H1 (cell line): ENCODE measurements around the gene UCMA. TPM values are rescaled to one million over a fixed set of nuclear protein-coding genes. Genes with fewer than 3 reads are reported as not detected.

ENCODE experiments used
- CTCF ChIA-PET: fragments of 300-600 bp; sonication (Branson Sonifier 250); formaldehyde crosslinking; loops from one replicate; lab custom pipeline; 2021; ENCODE audit not compliant: partially characterized antibody; lab: Charles Lee
- POLR2A ChIA-PET: fragments of 300-600 bp; sonication (Branson Sonifier 250); formaldehyde crosslinking; loops from one replicate; lab custom pipeline; 2021; ENCODE audit warnings: inconsistent platforms; ENCODE audit not compliant: partially characterized antibody; lab: Charles Lee
- DNase-seq, 2 experiments: peaks; one replicate each; pipeline versions ENCODE4 v3.0.0 to v3.0.0-alpha.2; 2010 to 2022; ENCODE audit warnings: low spot score in 2 of 2, low read depth in 1 of 2, mixed read lengths in 1 of 2
- FAIRE-seq: peaks from 2 replicates; lab custom pipeline; 2011; peaks lifted over from hg19 to GRCh38; lab: Jason Lieb, UNC
- H2AFZ ChIP-seq: 2 replicates; pipeline ENCODE4 v1.8.1; 2012; ENCODE audit warnings: low read length, inconsistent platforms
- H2AK5ac ChIP-seq: 2 replicates; pipeline ENCODE4 v1.6.1; 2013; ENCODE audit warnings: low read depth, low read length
- H2BK120ac ChIP-seq: replicated peaks from 2 replicates; pipeline ENCODE3; 2013; ENCODE audit warnings: low read depth, low read length, inconsistent platforms
- H2BK12ac ChIP-seq: 2 replicates; pipeline ENCODE4 v1.6.1; 2013; ENCODE audit warnings: low read depth, low read length
- H2BK15ac ChIP-seq: 2 replicates; pipeline ENCODE4 v1.6.1; 2013; ENCODE audit warnings: low read length
- H2BK20ac ChIP-seq: 2 replicates; pipeline ENCODE4 v1.6.1; 2013; ENCODE audit warnings: low read length
- H2BK5ac ChIP-seq: 2 replicates; pipeline ENCODE4 v1.6.1; 2013; ENCODE audit warnings: low read depth, low read length
- H3K14ac ChIP-seq: 2 replicates; pipeline ENCODE4 v1.6.1; 2013; ENCODE audit warnings: inconsistent platforms; ENCODE audit not compliant: insufficient read length
- H3K18ac ChIP-seq: 2 replicates; pipeline ENCODE4 v1.6.1; 2013; ENCODE audit warnings: low read length; ENCODE audit errors: extremely low read depth
- H3K23ac ChIP-seq: 2 replicates; pipeline ENCODE4 v1.6.1; 2013; ENCODE audit warnings: inconsistent platforms; ENCODE audit not compliant: insufficient read length
- H3K23me2 ChIP-seq: 2 replicates; pipeline ENCODE4 v1.6.1; 2013; ENCODE audit warnings: low read depth, low read length
- H3K27ac ChIP-seq: 2 replicates; pipeline ENCODE4 v1.6.1; 2011; ENCODE audit warnings: low read depth, low read length, inconsistent platforms
- H3K27me3 ChIP-seq, 4 experiments: replicated peaks in 1 of 4; 1 replicate in 1 of 4; 2 replicates in 3 of 4; pipeline versions ENCODE4 v1.6.1 to v1.8.1; 2011 to 2013; ENCODE audit warnings: low read length in 3 of 4, mild to moderate bottlenecking in 3 of 4, inconsistent platforms in 2 of 4, mixed read lengths in 2 of 4, moderate library complexity in 1 of 4; ENCODE audit not compliant: control insufficient read depth in 3 of 4, insufficient read depth in 3 of 4; ENCODE audit errors: extremely low read depth in 1 of 4
- H3K36me3 ChIP-seq, 4 experiments: 2 replicates each; pipeline versions ENCODE4 v1.6.1 to v1.8.1; 2011 to 2013; ENCODE audit warnings: mild to moderate bottlenecking in 4 of 4, low read length in 3 of 4, moderate library complexity in 2 of 4, control low read depth in 1 of 4, inconsistent platforms in 1 of 4; ENCODE audit not compliant: insufficient read depth in 4 of 4, control insufficient read depth in 2 of 4
- H3K4ac ChIP-seq: replicated peaks from 2 replicates; pipeline ENCODE3; 2013; ENCODE audit warnings: low read length, low read depth, mixed read lengths, inconsistent platforms; ENCODE audit not compliant: insufficient read length
- H3K4me1 ChIP-seq, 4 experiments: replicated peaks in 1 of 4; 1 replicate in 1 of 4; 2 replicates in 3 of 4; pipeline versions ENCODE4 v1.6.1 to v1.8.1; 2011 to 2013; ENCODE audit warnings: low read length in 3 of 4, inconsistent platforms in 2 of 4, mixed read lengths in 1 of 4; ENCODE audit not compliant: insufficient read depth in 4 of 4, control insufficient read depth in 3 of 4
- H3K4me2 ChIP-seq, 2 experiments: 2 replicates each; pipeline versions ENCODE4 v1.6.1 to v1.8.1; 2011 to 2013; ENCODE audit warnings: low read depth in 2 of 2, low read length in 2 of 2, control low read depth in 1 of 2, inconsistent platforms in 1 of 2, mild to moderate bottlenecking in 1 of 2; ENCODE audit not compliant: insufficient read depth in 1 of 2
- H3K4me3 ChIP-seq, 4 experiments: fragments of 200-600, 300-600 bp in 1 of 4; sonication (generic), shearing (Covaris generic), sonication (Bioruptor Twin) in 1 of 4; 2 replicates each; pipeline versions ENCODE4 v1.5.1 to v1.8.1; 2011 to 2016; ENCODE audit warnings: low read length in 4 of 4, low read depth in 3 of 4, control low read depth in 2 of 4, inconsistent platforms in 2 of 4, mild to moderate bottlenecking in 2 of 4, mixed read lengths in 1 of 4, moderate library complexity in 1 of 4; ENCODE audit not compliant: insufficient read depth in 2 of 4; ENCODE audit errors: extremely low read depth in 1 of 4
- H3K56ac ChIP-seq: replicated peaks from 2 replicates; pipeline ENCODE3; 2013; ENCODE audit warnings: low read depth, mild to moderate bottlenecking, mixed read lengths, low read length, inconsistent platforms; ENCODE audit not compliant: insufficient read length
- H3K79me1 ChIP-seq: 2 replicates; pipeline ENCODE4 v1.6.1; 2013; ENCODE audit warnings: low read depth, low read length, control low read depth
- H3K79me2 ChIP-seq, 2 experiments: 2 replicates each; pipeline versions ENCODE4 v1.6.1 to v1.8.1; 2012 to 2013; ENCODE audit warnings: low read length in 2 of 2, mild to moderate bottlenecking in 2 of 2, inconsistent platforms in 1 of 2; ENCODE audit not compliant: insufficient read depth in 2 of 2, control insufficient read depth in 1 of 2
- H3K9ac ChIP-seq, 4 experiments: replicated peaks in 1 of 4; 1 replicate in 1 of 4; 2 replicates in 3 of 4; pipeline versions ENCODE4 v1.6.1 to v1.8.1; 2011 to 2013; ENCODE audit warnings: low read depth in 3 of 4, low read length in 3 of 4, control low read depth in 2 of 4, mild to moderate bottlenecking in 2 of 4, moderate library complexity in 2 of 4, inconsistent platforms in 1 of 4; ENCODE audit errors: extremely low read depth in 1 of 4
- H3K9me3 ChIP-seq, 2 experiments: 2 replicates each; pipeline versions ENCODE4 v1.6.1 to v1.8.1; 2012 to 2013; ENCODE audit warnings: mild to moderate bottlenecking in 2 of 2, moderate library complexity in 2 of 2, control low read depth in 1 of 2, inconsistent platforms in 1 of 2, low read depth in 1 of 2, low read length in 1 of 2, mixed read lengths in 1 of 2; ENCODE audit not compliant: insufficient read depth in 2 of 2
- H4K20me1 ChIP-seq, 2 experiments: replicated peaks in 1 of 2; 2 replicates each; pipeline versions ENCODE3 to v1.8.1; 2011 to 2013; ENCODE audit warnings: inconsistent platforms in 2 of 2, low read length in 2 of 2, mild to moderate bottlenecking in 1 of 2; ENCODE audit not compliant: insufficient read depth in 2 of 2, control insufficient read depth in 1 of 2
- H4K5ac ChIP-seq: 2 replicates; pipeline ENCODE4 v1.6.1; 2013; ENCODE audit warnings: low read length, low read depth, mixed read lengths, inconsistent platforms; ENCODE audit not compliant: insufficient read length
- H4K8ac ChIP-seq: 2 replicates; pipeline ENCODE4 v1.8.0; 2013; ENCODE audit warnings: mild to moderate bottlenecking, moderate library complexity, low read length, inconsistent platforms; ENCODE audit not compliant: insufficient read depth; ENCODE audit errors: extremely low read depth
- H4K91ac ChIP-seq: replicated peaks from 2 replicates; pipeline ENCODE3; 2013; ENCODE audit warnings: low read length, mixed read lengths, inconsistent platforms; ENCODE audit not compliant: insufficient read length
- SAP30 ChIP-seq: fragments of 300-600 bp; sonication (generic); IDR thresholded peaks from 2 replicates; pipeline ENCODE4 v1.7.1; 2012; ENCODE audit warnings: low read length, moderate library complexity, mild to moderate bottlenecking, inconsistent platforms; ENCODE audit not compliant: insufficient read depth, insufficient replicate concordance
- SRF ChIP-seq: IDR thresholded peaks from 2 replicates; pipeline ENCODE4 v1.6.1; 2011; ENCODE audit warnings: mild to moderate bottlenecking, low read depth, low read length, moderate library complexity
- WGBS, 2 experiments: shearing (Covaris generic) in 1 of 2; methylation state at CpG; one replicate each; pipeline versions ENCODE4 v1.1.6 to v1.1.7; 2013 to 2015; ENCODE audit warnings: low lambda C conversion rate in 2 of 2, mixed read lengths in 2 of 2, inconsistent platforms in 1 of 2, low coverage in 1 of 2, missing lambda C conversion rate in 1 of 2; ENCODE audit not compliant: insufficient replicate concordance in 2 of 2, insufficient coverage in 1 of 2, insufficient read length in 1 of 2; ENCODE audit errors: extremely low coverage in 1 of 2, missing lambda C conversion rate in 1 of 2; 5-methylcytosine and 5-hydroxymethylcytosine counted together
- polyA plus RNA-seq, 7 experiments: library from polyadenylated mRNA; depleted of rRNA in 3 of 7; stranded (reverse) in 5 of 7; unstranded in 2 of 7; fragments of >200 nt in 5 of 7; fragments of 200-250 nt in 2 of 7; gene quantifications; 1 replicate in 5 of 7; 2 replicates in 1 of 7; 4 replicates in 1 of 7; pipeline versions ENCODE4 v1.2.1 to v1.2.3, GENCODE V29; 2011 to 2013; ENCODE audit warnings: missing spikeins in 2 of 7, mixed read lengths in 2 of 7
- total RNA-seq: library from RNA; stranded (reverse); fragmentation: NEBNext Ultra II Directional; extraction: Animal tissue kit (Norgen Biotek cat#: 25700); gene quantifications from 2 replicates; pipeline ENCODE4 v1.2.1, GENCODE V29; 2021

The UCMA gene
- total and polyA plus RNA-seq, 2 of the 8 experiments (the other 6 are each of a cell fraction or from before 2014, with no cell fraction given): 1.2 to 4.6 TPM

- TF ChIP-seq SAP30 (no peak), SRF (no peak)
- no peak overlapping the region for H3K27ac ChIP-seq
- H3K27me3 ChIP-seq: no peaks in the 10 kb centered on the region
- H3K14ac ChIP-seq: no peak overlapping the region
- H3K23ac ChIP-seq: no peak overlapping the region
- ChIA-PET CTCF (interaction anchor here (0.7 kb wide), 1 partner anchor 1099 kb away, joined by 3 read pairs; no protein-coding TSS in a partner anchor), POLR2A (no interaction called here)
- no peaks in the 10 kb centered on the region for H3K23me2 ChIP-seq
- no peak overlapping the region for H4K5ac ChIP-seq
- no peaks in the 10 kb centered on the region for H4K20me1 ChIP-seq
- no peaks in the 10 kb centered on the region for H3K79me1 ChIP-seq
- H3K4ac ChIP-seq: no peak overlapping the region
- H3K4me1 ChIP-seq: no peaks in the 10 kb centered on the region
- no peak overlapping the region for H3K4me3 ChIP-seq
- peaks cover 0 to 5% of the 10 kb centered on the region in 2 experiments; a peak in 1 of 4 replicates for H3K9me3 ChIP-seq
- no peak overlapping the region for H2BK120ac ChIP-seq
- H4K91ac ChIP-seq: no peak overlapping the region
- no peak overlapping the region for H2BK20ac ChIP-seq
- no peak overlapping the region for H2AK5ac ChIP-seq
- WGBS, 2 experiments: 77% methylated on average over 5 of the region's 5 CpGs; no CpG with 5 or more reads in 1 of the 2 experiments
- H3K4me2 ChIP-seq: no peak overlapping the region
- H2AFZ ChIP-seq: no peak overlapping the region
- FAIRE-seq (no peak), DNase-seq (no peak)
- no peaks in the 10 kb centered on the region for H3K36me3 ChIP-seq
- no peak overlapping the region for H3K9ac ChIP-seq
- H2BK5ac ChIP-seq: no peak overlapping the region
- H2BK12ac ChIP-seq: no peak overlapping the region
- no peaks in the 10 kb centered on the region for H3K79me2 ChIP-seq
- H4K8ac ChIP-seq: no peak overlapping the region
- no peak overlapping the region for H3K18ac ChIP-seq
- H3K56ac ChIP-seq: no peak overlapping the region
- H2BK15ac ChIP-seq: no peak overlapping the region
Observed at GRCh38 chr10:13257621-13258140, 23.5 kb upstream of the UCMA start.
